ENCODE results near the gene ETV6.
A peak's percentile ranks its signal among the peaks of the same experiment; 100 is the strongest.

ETV6 gene

DNA sequence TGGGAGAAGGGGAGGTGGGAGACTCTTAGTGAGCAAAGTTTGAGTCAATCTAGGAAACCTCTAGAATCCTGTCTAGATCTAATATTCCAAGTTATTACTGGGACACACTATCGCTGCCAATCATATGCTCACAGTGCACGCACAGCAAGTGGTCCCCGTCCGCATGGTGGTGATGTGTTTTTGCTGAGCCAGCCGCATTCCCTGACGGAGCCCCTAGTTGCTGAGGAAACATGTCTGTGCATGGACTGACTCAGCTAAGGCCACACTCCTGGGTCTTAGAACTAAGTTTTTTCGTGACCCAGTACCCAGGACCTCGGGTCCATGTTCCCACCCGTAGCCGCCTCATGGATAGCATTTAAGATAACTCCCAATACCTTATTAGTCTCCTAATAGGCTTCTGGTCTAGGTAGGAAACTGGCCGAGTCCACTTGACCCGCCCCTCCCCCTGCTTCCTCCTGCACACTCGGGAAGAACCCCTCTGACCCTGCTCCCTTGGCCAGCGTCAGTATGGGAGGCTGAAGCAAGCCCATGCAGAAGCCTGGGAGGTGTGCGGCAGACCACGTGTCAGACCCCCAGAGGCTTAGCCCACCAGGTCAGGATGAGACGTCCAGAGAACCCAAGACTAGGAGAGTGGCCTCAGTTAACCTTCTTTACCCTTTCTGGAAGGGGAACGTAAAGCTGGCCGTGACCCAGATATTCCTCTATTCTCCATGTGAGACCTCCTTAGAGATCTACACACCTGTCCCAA lies 200.5 kb downstream of the ETV6 start:
- no peak for DNase-seq (ENCODE audit: low read depth in 2 of 3, low spot score in 1 of 3)

DNA sequence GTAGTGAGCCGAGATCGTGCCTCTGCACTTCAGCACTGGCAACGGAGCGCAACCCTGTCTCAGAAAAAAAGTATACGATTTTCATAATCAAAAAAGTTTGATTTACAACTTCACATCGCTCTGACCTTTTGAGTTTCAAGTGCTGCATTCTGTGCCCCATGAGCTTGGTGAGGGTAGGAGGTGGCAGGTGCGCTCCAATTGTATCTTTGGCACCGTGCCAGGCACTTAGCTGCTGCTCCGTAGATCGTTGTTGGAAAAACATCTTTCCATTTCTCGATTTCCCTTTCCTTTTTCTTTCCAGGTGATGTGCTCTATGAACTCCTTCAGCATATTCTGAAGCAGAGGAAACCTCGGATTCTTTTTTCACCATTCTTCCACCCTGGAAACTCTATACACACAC lies 203.7 kb downstream of the ETV6 start:
- no peak for DNase-seq (ENCODE audit: low read depth in 2 of 3, low spot score in 1 of 3)

DNA sequence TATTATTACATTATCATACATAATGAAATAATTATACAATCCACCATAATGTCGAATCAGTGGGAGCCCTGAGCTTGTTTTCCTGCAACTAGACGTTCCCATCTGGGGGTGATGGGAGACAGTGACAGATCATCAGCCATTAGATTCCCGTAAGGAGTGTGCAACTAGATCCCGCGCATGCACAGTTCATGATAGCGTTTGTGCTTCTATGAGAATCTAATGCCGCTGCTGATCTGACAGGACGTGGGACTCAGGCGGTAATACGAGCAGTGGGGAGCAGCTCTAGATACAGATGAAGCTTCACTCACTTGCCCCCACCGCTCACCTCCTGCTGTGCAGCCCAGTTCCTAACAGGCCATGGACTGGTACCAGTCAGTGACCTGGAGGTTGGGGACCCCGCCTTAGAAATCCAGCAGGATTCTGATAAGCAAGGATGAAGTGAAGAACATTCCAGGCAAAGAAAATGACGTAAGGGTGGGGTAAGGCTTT lies 204.6 kb downstream of the ETV6 start:
- DNase-seq (ENCODE audit: low read depth in 2 of 3, low spot score in 1 of 3) = no peak

DNA sequence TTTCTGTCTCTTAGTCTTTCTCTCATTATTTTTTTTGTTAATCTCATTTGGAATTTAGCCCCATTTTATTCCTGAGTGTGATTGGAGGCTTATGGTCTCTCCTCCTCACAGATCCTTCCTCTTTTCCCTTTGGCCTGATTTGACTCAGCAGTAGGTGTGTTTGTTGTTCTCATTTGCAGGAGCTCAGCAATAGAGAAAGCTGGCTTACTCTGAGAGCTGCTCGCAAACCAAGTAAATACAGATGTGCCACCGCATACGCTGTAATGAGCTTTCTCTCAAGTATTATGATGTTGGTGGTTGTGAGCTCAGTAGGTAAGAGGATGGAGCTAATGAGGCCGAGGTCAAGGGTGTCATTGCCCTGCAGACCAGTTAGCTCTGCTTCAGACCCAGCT lies 206.5 kb downstream of the ETV6 start:
- DNase-seq (ENCODE audit: low read depth in 2 of 3, low spot score in 1 of 3) = no peak

DNA sequence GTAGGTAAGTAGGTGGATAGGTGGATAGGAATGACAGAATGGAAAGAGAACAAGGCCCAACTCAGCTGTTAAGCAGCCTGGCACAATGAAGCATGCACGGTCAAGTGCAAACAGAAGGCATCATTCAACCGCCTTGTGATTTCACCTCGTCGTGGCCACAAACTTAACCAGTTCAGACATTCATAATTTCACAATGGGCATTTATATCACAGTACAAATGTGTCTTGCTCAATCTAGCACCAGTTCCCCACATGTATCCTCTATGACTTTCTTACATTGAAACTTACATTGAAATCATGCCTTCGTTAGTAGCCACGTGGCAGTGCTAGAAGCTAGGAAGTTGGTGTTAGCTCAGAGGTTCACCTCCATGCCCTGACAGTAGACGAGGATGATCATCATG lies 207.5 kb downstream of the ETV6 start:
- no peak for DNase-seq (ENCODE audit: low read depth in 2 of 3, low spot score in 1 of 3)

DNA sequence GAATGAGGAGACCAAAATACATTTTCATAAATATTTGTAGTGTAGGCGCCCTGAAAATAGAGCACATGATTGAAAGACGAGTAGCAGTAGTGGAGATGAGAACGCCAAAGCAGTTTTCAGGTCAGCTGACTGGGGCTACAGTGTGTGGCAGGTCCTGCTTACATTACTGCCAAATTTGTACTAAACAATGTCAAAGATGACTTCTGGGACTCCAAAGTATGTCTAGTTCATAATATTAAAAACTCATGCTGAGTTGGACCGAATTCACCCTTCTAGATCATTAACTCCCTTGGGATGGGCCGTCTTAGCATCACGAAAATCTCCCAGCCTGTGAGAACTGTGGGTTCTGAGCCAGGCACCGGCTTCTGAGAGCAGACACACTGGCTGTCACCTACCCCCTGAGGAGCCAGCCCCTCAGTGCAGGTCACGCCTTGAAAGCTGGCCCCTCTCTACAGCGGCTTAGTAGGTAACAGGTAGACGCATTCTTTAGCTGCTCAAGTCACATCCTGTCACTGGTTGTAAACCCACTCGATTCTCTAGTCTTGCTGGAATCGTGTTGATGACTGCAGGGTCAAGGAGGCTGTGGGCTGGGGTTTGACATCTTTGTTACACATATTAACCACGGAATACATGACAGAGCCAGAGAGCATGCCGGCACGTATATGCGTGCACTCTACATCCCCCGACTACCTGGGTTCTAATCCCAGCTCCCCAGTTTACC lies 210.4 kb downstream of the ETV6 start:
- peak in 1 of 3 donors; percentile 14 for DNase-seq (ENCODE audit: low read depth in 2 of 3, low spot score in 1 of 3)

DNA sequence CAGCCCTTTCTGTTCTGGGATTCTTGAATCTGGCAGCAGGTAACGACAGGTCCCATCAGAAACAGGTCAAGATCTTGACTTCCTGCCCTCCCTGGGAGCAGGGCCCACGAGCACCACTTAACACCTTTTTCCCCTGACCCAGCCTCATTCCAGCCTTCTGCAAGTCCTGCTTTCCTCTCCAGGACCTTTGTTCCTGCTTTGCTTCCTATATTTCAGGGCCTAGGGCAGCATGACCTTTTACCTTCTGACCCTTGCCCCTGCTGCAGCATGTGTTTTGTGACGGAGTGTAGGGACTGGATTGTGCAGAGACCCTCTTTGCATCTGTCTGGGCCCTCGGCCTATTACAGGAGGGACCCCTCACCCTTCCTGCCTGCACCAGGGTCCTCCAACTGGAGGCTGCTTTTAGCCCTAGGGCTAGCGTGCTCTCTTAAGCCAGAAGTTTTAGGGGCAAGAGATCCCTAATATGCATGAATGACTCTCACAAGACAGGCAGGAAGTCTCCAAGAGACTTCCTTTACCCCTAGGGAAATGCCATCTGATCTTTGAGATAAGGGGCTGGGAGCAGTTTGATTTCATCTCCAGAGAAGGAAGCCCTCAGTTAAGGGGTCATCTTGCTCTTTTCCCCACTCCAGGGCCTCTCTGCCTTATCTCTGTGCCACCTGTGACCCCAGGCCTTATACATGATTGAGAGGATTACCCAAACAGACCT lies 211.8 kb downstream of the ETV6 start:
- no peak for DNase-seq (ENCODE audit: low read depth in 2 of 3, low spot score in 1 of 3)

DNA sequence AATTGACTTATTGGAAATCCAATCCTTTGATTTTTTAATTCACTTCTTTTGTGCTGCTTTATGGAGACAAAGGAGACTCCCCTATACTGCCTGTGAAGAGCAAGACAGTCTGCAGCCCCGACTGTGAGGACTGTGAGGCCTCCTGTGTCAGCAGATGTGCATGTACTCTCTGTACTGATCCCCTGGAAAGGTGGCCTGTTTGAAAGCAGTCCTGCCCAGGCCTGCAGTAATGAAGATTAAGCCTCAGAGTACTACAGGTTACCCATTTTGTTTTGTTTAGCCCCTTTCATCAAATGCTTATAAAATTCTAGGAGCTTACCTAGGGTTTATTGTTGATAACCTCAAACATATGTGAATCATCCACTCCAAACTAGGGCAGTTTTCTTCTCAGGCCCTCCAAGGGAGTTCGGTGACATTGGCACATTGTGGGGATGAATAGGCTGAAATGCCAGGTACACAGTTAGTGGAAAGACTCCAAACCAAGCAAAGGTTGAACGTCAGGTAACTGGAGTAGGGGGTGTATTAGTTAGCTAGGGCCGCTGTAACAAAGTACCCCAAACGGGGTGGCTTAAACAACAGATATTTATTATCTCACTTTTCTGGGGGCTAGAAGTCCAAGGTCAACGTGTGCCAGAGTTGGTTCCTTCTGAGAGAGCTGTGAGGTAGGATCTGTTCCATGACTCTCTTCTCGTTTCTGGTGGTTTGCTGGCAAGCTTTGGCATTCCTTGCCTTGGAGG lies 212.6 kb downstream of the ETV6 start:
- DNase-seq (ENCODE audit: low read depth in 2 of 3, low spot score in 1 of 3) = no peak

DNA sequence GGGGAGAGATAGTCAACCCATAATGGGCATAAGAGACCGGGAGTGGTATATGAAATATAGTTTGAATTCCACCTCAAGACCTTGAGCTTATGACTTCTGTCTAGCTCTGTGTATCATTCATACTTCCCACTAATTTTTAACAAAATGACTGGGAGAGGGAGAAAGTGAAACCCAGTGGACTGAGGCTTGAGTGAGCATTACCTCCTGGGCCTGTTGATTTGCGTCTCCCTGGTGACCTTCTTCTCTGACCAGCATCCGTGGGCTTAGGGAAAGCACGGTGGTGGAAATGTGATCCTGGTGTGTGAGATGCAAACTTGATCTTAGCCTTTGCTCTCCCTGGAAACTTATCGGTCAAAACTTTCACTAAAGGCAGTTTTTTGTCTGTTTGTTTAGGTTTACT lies 213.3 kb downstream of the ETV6 start:
- DNase-seq (ENCODE audit: low read depth in 2 of 3, low spot score in 1 of 3) = no peak

DNA sequence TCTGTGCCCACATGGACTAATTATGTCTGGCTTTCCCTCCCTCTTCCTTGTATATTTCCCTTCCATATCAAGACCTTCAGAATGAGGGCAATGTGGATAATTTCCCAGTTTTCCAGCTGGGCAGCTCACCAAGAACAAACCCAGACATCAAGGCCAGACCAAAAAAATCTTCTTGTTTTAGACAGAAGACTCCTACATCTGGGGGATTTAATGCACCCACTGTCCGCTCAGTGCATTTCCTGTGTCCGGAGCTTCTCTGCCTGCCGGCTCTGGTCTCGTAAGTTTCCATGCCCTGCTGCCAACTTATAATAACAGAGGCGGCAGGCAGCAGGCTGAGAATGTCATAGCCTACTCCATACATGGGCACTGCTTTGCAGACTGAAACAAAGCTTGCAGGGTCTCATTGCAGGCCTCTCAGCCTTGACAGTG lies 214.0 kb downstream of the ETV6 start:
- DNase-seq (ENCODE audit: low read depth in 2 of 3, low spot score in 1 of 3) = no peak

DNA sequence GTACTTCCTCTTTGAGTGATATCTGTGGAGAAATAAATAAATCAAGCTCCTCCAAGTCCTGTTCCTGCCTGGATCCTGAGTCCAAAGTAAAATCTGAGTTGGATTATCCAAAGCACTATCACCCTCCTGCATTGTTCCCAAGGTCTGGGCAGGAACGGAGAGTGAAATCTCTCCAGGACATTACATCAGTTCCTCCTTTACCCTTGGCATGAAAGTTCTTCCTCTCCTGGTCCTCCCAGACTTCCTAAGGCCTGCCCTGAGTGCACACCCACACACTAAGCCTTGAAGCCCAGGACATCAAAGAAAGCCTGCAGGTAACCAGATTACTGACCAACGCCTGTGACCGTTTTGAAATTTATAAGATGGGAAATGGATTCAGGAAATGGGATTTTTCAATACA lies 214.5 kb downstream of the ETV6 start:
- no peak for DNase-seq (ENCODE audit: low read depth in 2 of 3, low spot score in 1 of 3)

DNA sequence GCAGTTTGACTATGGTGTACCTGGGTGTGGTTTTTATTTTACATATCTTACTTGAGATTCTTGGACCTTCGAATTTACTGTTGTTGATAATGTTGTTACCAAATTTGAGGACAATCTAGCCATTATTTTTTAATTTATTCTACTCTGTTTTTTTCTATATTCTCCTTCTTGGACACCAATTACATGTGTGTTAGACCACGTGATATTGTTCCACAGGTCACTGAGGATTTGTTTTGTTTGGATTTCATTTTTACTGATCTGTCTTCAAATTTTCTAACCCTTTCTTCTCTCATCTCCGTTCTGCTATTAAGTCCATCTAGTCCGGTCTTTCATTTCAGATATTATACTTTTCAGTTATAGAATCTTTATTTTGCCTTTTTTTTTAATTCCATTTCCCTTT lies 216.3 kb downstream of the ETV6 start:
- DNase-seq (ENCODE audit: low read depth in 2 of 3, low spot score in 1 of 3) = no peak

DNA sequence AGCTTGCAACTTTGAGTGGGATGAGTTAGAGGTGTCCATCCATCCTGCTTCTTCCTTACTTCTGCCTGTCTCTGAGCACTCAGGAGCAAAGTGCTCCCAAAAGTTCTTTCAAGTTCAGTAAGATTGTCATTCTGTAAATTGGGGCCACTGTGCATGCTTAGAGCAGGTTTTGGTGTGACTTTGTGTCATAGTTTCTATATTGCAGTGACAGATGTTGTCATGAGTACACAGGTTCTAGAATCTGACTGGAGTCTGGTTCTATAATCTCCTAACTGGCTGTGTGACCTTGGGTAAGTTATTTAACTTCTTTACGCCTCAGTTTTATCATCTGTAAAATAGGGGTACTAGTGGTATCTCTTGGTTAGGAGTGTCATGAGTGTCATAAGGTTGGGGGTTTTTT lies 218.6 kb downstream of the ETV6 start:
- no peak for DNase-seq (ENCODE audit: low read depth in 2 of 3, low spot score in 1 of 3)

DNA sequence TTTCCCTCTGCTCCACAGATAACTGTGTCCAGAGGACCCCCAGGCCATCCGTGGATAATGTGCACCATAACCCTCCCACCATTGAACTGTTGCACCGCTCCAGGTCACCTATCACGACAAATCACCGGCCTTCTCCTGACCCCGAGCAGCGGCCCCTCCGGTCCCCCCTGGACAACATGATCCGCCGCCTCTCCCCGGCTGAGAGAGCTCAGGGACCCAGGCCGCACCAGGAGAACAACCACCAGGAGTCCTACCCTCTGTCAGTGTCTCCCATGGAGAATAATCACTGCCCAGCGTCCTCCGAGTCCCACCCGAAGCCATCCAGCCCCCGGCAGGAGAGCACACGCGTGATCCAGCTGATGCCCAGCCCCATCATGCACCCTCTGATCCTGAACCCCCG lies 219.9 kb downstream of the ETV6 start:
- no peak for DNase-seq (ENCODE audit: low read depth in 2 of 3, low spot score in 1 of 3)

DNA sequence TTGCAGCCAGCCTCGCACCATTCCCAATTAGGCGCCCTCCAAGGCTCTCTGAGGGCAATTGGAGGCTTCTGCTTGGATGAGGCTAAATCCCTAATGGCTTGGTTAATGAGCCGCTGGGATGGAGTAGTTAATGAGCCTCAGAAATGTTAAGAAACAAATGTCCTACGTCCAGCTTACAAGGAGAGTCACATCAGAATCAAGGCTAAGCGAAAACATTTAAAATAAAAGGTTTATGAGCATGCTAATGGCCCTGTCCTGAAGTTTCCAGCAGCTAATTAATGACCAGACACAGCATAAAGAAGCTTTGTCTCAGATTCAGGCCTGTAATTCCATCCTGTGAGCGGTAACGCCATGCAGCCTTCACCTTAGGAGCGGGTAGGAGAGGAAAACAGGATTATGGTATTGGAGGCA lies 220.6 kb downstream of the ETV6 start:
- no peak for DNase-seq (ENCODE audit: low read depth in 2 of 3, low spot score in 1 of 3)

DNA sequence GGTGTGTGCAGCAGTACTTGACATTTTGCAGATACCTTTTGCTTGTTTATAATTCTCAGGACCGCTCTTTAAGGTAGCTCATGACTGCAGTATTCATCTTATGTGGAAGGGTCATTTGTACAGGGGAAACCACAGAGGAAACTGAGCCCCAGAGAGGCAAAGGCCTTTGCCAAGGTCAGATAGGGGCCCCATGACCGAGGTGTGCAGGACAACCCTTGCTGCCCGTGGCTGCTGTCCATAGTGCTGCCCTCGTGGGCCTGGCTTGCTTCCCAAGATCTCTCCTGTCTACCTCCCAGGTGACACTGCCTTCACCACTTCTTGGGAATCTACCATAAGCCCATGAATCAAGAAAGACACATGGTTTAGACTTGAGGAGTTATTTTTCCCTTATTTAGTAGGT lies 222.6 kb downstream of the ETV6 start:
- no peak for DNase-seq (ENCODE audit: low read depth in 2 of 3, low spot score in 1 of 3)

DNA sequence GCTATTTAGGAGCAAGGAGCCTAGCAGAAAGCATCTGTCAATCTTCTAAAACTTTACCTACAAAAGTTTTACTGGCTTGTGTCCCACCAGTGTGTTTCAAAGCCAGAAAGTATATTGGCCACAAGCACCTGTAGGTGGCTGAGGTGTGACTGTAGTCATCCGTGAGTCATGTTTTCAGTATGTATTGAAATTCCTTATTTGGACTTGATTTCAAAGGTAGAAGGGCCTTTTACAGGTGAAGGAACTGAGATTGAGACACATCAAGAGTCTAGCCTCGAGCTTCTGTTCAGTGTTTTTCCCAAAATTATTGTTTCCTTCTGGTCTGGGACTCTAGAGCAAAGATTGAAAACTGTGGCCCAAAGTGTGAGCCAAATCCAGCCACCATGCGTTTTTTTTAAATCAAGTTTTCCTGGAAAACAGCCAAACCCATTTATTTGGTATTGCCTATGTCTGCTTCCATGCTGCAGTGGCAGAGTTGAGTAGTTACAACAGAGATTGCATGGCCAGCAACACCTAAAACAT lies 226.0 kb downstream of the ETV6 start:
- DNase-seq (ENCODE audit: low read depth in 2 of 3, low spot score in 1 of 3) = peak in 1 of 3 donors; percentile 33

DNA sequence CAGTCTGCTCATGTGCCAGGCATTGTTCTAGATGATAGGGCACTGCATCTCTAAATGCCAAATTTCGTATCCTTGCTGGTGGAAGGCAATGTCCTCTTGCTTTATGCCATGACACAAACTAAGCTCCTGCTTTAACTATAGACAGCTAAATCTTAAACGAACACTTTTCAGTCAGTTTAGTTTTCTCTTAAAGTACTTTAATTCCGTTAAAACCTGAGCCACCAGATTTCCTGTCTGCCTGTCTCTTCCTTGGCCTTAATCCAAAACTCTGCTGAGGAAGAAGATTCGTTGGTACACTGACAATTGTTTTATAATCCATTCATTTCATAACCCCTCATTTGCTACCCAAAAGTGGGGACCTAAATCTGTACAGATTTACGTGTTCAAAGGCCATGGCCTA lies 226.8 kb downstream of the ETV6 start:
- no peak for DNase-seq (ENCODE audit: low read depth in 2 of 3, low spot score in 1 of 3)

DNA sequence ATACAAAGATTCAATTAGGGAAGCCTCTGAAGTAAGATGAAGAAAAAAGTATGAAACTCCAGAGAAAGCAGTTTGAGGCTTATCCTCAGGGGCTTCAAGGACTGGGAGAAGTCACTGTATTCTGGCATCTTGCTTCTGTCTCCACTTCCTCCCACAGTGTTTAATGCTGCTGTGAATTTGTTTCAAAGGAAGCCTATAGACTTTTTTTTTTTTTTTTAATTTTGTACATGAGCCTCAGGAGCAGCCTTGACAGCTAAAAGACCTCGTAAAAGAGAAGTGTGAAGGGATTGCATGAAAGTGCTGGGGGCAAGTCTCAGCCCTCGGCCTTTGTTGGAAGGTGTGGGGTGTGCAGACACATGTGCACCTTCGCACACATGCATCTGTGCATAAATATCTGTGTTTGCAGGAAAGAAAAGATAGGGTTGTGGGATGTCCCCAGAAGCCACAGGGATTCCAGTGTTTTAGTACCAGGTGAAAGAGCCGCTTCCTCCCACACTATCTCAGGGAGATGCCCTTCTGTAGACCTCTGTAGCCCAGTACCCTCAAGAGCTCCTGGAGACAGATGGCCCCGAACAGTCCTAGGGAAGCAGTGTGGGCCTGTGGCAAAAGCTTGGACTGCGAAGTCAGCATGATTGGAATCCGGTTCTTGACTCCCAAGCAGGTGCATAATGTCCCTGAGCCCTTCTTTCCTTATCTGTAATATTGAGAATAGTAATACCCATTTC lies 227.8 kb downstream of the ETV6 start:
- no peak for DNase-seq (ENCODE audit: low read depth in 2 of 3, low spot score in 1 of 3)
